NCI-H146 (cell line): ENCODE results near the gene NR2C2AP.
"Not testable (repeated sequence)": the region's sequence is repeated elsewhere in the genome, so short reads cannot be mapped to it uniquely, and the experiment has no call there.

Source experiments
- DNase-seq: peaks from one replicate; lab custom pipeline; 2025; lab: John Stamatoyannopoulos, UW

The NR2C2AP gene

GRCh38 chr19:19203012-19203856, at the start of gene NR2C2AP:
TSS of gene NR2C2AP (minus strand) at chr19:19203414. CDS start at chr19:19203060, 354 bp downstream.
- DNase-seq: peak; percentile 95

- no peak for DNase-seq
Measured at GRCh38 chr19:19250196-19250801, 47.1 kb upstream of the NR2C2AP start.

- no peak for DNase-seq
Measured at GRCh38 chr19:19240476-19240875, 37.3 kb upstream of the NR2C2AP start.

- DNase-seq: no peak
Measured at GRCh38 chr19:19239675-19240074, 36.5 kb upstream of the NR2C2AP start.

- peak; percentile 71 for DNase-seq
Measured at GRCh38 chr19:19238126-19238894, 35.1 kb upstream of the NR2C2AP start.

- no peak for DNase-seq
Measured at GRCh38 chr19:19236173-19236572, 33.0 kb upstream of the NR2C2AP start.

GRCh38 chr19:19234220-19234816, 31.1 kb upstream of the NR2C2AP start:
- no peak for DNase-seq

GRCh38 chr19:19232261-19232721, 29.1 kb upstream of the NR2C2AP start:
- DNase-seq: peak; percentile 17

GRCh38 chr19:19230999-19231398, 27.8 kb upstream of the NR2C2AP start:
- DNase-seq: no peak

GRCh38 chr19:19229701-19230100, 26.5 kb upstream of the NR2C2AP start:
- no peak for DNase-seq

- DNase-seq: no peak
Measured at GRCh38 chr19:19227217-19227616, 24.0 kb upstream of the NR2C2AP start.

- no peak for DNase-seq
Measured at GRCh38 chr19:19226663-19227062, 23.4 kb upstream of the NR2C2AP start.

- DNase-seq: no peak
Measured at GRCh38 chr19:19226204-19226603, 23.0 kb upstream of the NR2C2AP start.

GRCh38 chr19:19224852-19225494, 21.8 kb upstream of the NR2C2AP start:
- peak; percentile 87 for DNase-seq

GRCh38 chr19:19224150-19224851, 21.1 kb upstream of the NR2C2AP start:
- no peak for DNase-seq

- DNase-seq: no peak
Measured at GRCh38 chr19:19223636-19224035, 20.4 kb upstream of the NR2C2AP start.

GRCh38 chr19:19223060-19223459, 19.8 kb upstream of the NR2C2AP start:
- no peak for DNase-seq

- DNase-seq: not testable (repeated sequence)
Measured at GRCh38 chr19:19221000-19221399, 17.8 kb upstream of the NR2C2AP start.

- no peak for DNase-seq
Measured at GRCh38 chr19:19218911-19219310, 15.7 kb upstream of the NR2C2AP start.

GRCh38 chr19:19217099-19217498, 13.9 kb upstream of the NR2C2AP start:
- DNase-seq: peak; percentile 56

GRCh38 chr19:19215792-19216191, 12.6 kb upstream of the NR2C2AP start:
- DNase-seq: no peak
